GM19351 (cell line): Measurements from ENCODE around the gene MSH5.
"Not testable (repeated sequence)": the region's sequence is repeated elsewhere in the genome, so short reads cannot be mapped to it uniquely, and the experiment has no call there.

Experiments used
- ATAC-seq: cut with Tn5 transposase; IDR thresholded peaks from one replicate; pipeline ENCODE4 v1.9.1; 2021; ENCODE audit warnings: mild to moderate bottlenecking, moderate library complexity; ENCODE audit not compliant: unreplicated experiment

Gene MSH5

GRCh38 chr6:31739639-31740396, at the start of gene MSH5:
TSS of gene MSH5 (plus strand) at chr6:31740005. CDS start at chr6:31740467, 462 bp downstream.
- peak; percentile 73 for ATAC-seq

- no peak for ATAC-seq
Measured at GRCh38 chr6:31690231-31691077, 49.4 kb upstream of the MSH5 start.

GRCh38 chr6:31691078-31691463, 48.7 kb upstream of the MSH5 start:
- ATAC-seq = no peak

- ATAC-seq = no peak
Measured at GRCh38 chr6:31691564-31692108, 48.2 kb upstream of the MSH5 start.

GRCh38 chr6:31692353-31692752, 47.5 kb upstream of the MSH5 start:
- ATAC-seq = no peak

GRCh38 chr6:31692886-31693285, 46.9 kb upstream of the MSH5 start:
- ATAC-seq = no peak

- no peak for ATAC-seq
Measured at GRCh38 chr6:31693535-31693934, 46.3 kb upstream of the MSH5 start.

GRCh38 chr6:31697555-31697954, 42.2 kb upstream of the MSH5 start:
- ATAC-seq = no peak

- ATAC-seq = no peak
Measured at GRCh38 chr6:31700740-31701401, 38.9 kb upstream of the MSH5 start.

- ATAC-seq = no peak
Measured at GRCh38 chr6:31701666-31702404, 38.0 kb upstream of the MSH5 start.

- no peak for ATAC-seq
Measured at GRCh38 chr6:31702405-31702818, 37.4 kb upstream of the MSH5 start.

GRCh38 chr6:31702819-31703716, 36.7 kb upstream of the MSH5 start, which contains the start of gene ABHD16A:
TSS of gene ABHD16A (minus strand) at chr6:31703324. CDS start at chr6:31703281, 43 bp downstream.
- peak; percentile 91 for ATAC-seq

GRCh38 chr6:31705931-31706330, 33.9 kb upstream of the MSH5 start:
- no peak for ATAC-seq

GRCh38 chr6:31706599-31706998, 33.2 kb upstream of the MSH5 start, which contains the start of gene LY6G6F:
TSS of gene LY6G6F (plus strand) at chr6:31706866. CDS start at chr6:31706907, 41 bp downstream.
- ATAC-seq = no peak

- no peak for ATAC-seq
Measured at GRCh38 chr6:31707701-31708100, 32.1 kb upstream of the MSH5 start.

GRCh38 chr6:31708224-31708623, 31.6 kb upstream of the MSH5 start:
- no peak for ATAC-seq

GRCh38 chr6:31709157-31709556, 30.6 kb upstream of the MSH5 start:
- ATAC-seq = not testable (repeated sequence)

GRCh38 chr6:31710523-31711219, 29.1 kb upstream of the MSH5 start:
- no peak for ATAC-seq

GRCh38 chr6:31711233-31711632, 28.6 kb upstream of the MSH5 start:
- no peak for ATAC-seq
